HT-29 (cell line): Measurements from ENCODE around the gene CCSER1. TPM values are rescaled to one million over a fixed set of nuclear protein-coding genes. Genes with fewer than 3 reads are reported as not detected.

Experiments used
- DNase-seq: peaks from one replicate; pipeline ENCODE4 v3.0.0-alpha.2; 2015; ENCODE audit warnings: low spot score
- total RNA-seq: library from RNA; depleted of rRNA; stranded (reverse); fragments of >200 nt; shearing (Covaris generic); gene quantifications from 2 replicates; pipeline ENCODE4 v1.2.3, GENCODE V29; 2014

CCSER1 gene
- total RNA-seq, 1 experiment from 2014 or later = 12.3 TPM

GRCh38 chr4:90545380-90545779, 418.2 kb downstream of the CCSER1 start:
- no peak for DNase-seq

DNA sequence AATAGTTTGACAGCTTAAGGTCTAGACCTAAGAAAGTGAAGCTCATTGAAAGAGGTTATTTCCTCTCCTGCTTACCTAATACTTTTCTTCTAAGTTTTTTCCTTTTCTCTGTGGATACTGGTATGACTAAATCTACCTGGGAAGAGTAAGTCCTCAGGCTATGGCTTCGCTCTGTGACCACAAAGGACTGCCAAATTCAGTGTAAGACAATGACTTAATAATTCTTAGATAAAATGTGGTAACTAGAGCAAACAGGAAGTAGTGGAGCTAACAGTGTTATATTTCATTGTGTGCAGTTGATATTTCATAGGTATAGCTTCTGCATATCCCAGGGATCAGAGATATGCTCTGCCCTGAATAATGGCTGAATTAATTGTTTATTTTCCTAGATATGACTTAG, 418.9 kb downstream of the CCSER1 start:
- no peak for DNase-seq

- DNase-seq = no peak
These were observed 443.4 kb downstream of the CCSER1 start for GRCh38 chr4:90570615-90571014.

- no peak for DNase-seq
These were observed 445.8 kb downstream of the CCSER1 start for GRCh38 chr4:90572996-90573395.

DNA sequence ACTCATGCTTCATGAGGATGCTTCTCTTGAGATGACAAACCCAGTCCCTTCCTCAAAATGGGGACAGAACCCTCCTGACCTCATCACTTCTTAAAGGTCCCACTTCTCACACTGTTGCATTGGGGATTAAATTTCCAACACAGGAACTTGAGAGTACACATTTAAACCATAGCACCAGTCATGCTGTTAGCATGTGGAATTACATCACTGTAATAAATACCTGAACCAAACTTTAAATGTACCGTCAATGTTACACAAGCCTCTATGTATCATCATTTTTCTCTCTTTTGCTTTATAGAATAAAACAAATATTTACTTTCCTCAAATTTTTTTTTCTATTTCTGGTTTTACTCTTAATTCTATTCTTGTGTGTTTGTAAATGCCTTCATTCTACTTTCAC, 448.2 kb downstream of the CCSER1 start:
- no peak for DNase-seq

- no peak for DNase-seq
These were observed 453.1 kb downstream of the CCSER1 start for GRCh38 chr4:90580326-90580725.

- no peak for DNase-seq
These were observed 454.9 kb downstream of the CCSER1 start for GRCh38 chr4:90582087-90582486.

DNA sequence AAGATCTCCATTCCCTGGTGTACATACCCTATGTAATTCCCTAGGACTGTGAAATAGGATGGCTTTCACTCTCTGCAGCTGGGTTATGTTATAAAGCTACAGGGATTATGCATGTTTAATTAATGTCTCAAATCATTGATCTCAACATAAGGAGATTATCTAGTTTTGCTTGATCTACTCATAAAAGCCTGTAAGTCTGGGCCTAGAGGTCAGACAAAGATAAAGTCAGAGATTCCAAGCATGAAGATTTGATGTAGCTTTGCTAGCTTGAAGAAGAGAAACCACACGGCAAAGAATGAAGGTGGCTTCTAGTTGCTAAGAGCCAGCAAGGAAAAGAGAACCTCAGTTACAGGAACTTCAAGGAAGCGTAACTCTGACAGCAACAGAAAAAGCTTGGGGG, 456.9 kb downstream of the CCSER1 start:
- no peak for DNase-seq

GRCh38 chr4:90585961-90586360, 458.8 kb downstream of the CCSER1 start:
- DNase-seq = no peak

DNA sequence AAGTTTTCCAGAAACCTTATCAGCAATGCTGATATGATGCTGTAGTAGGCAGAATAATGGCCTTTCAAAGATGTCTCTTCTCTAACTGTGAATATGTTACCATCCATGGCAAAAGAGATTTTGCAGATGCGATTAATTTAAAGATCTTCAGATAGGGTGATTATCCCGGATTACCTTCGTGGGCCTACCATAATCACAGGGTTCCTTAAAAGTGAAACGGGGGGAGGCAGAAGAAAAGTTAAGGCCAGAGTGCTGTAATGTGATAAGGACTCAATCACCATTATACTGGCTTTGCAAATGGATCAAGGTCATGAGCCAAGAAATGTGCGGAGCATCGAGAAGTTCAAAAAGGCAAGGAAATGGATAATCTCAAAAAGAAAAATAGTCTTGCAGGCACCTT, 459.6 kb downstream of the CCSER1 start:
- DNase-seq = no peak

- DNase-seq = no peak
These were observed 470.7 kb downstream of the CCSER1 start for GRCh38 chr4:90597927-90598326.

DNA sequence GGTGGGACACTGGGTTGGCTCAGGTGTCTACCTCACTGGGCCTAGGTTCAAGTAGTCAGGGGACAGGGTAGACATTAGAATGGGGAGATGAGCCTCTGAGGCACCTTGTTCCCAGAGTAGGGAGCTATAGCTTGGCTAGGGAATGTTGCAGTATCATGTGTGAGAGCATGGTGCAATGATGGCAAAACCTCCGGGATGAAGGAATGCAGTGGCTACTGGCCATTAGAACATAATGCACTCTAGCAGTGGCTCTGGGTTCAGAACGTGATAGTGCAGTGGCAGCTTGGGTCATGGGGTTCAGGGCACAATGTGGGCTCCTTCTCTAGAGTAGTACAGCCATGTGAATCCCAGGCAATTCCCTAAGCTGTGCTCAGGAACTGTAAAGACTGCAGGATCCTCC, 471.5 kb downstream of the CCSER1 start:
- DNase-seq = no peak

DNA sequence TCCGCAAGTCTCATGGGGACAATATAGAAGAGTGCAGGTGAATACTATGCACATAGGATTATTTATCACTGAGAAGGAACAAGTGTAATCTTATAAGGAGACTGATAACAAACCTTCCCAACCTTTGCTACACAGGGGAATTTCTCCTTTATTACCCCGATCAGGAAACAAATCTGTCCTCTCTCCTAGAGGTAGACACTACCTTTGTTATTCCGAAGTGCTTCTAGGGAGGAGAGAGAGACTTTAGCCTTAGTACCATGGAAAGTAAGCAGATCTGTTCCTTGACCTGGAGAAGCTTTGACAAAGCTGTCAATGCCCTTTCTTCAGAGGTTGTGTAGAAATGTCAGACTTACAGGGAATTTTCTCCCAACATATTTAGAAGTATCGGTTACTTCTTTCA, 475.5 kb downstream of the CCSER1 start:
- DNase-seq = no peak

GRCh38 chr4:90603540-90603939, 476.3 kb downstream of the CCSER1 start:
- DNase-seq = no peak

DNA sequence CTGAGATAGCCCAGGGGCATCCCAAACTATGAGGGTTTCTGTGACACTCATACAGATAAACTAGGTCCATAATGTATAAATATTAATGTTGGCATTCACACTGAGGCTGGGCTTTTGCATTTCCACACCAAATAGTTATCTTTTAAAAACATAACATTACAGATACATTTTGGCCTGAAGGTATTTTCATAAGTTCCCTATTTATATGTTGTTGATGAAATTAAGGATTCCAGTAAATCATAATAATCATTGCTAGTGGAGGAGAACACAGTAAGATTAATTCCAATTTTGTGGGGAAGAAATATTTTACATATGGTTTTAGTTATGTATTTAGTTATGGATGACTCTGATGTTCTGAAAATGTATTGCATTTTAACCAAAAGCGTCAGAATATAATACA, 479.6 kb downstream of the CCSER1 start:
- DNase-seq = no peak

DNA sequence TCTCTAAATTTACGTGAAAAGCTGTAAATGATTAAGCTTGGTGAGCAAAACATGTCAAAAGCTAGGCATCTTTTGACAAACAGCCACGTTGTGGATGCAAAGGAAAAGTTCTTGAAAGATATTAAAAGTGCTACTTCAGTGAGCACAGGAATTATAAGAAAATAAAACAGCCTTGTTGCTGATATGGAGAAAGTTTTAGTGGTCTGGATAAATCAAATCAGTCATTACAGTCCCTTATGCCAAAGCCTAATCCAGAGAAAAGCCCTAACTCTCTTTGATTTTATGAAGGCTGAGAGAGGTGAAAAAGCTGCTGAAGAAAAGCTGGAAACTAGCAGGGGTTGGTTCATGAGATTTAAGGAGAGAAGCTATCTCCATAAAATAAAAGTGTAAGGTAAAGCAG, 487.2 kb downstream of the CCSER1 start:
- no peak for DNase-seq

DNA sequence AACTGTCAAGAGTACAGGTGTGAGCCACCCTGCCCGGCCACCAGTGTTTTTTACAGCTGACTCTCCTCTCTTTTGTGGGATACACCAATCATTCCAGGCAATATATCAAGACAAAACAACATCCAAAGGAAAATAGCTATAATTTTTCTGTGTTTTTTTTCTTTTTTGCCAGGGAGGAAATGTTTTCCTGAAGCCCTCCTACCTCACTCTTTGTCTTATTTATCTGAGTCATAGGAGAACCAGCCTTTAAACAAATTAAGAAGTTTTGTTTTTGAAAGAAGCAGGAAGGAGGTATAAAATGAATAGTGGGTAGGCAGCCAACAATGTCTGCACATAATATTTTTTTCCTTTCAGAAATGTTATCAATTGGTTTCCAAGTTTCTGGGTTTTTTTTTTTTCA, 493.9 kb downstream of the CCSER1 start:
- no peak for DNase-seq

GRCh38 chr4:90624781-90625180, 497.6 kb downstream of the CCSER1 start:
- no peak for DNase-seq

DNA sequence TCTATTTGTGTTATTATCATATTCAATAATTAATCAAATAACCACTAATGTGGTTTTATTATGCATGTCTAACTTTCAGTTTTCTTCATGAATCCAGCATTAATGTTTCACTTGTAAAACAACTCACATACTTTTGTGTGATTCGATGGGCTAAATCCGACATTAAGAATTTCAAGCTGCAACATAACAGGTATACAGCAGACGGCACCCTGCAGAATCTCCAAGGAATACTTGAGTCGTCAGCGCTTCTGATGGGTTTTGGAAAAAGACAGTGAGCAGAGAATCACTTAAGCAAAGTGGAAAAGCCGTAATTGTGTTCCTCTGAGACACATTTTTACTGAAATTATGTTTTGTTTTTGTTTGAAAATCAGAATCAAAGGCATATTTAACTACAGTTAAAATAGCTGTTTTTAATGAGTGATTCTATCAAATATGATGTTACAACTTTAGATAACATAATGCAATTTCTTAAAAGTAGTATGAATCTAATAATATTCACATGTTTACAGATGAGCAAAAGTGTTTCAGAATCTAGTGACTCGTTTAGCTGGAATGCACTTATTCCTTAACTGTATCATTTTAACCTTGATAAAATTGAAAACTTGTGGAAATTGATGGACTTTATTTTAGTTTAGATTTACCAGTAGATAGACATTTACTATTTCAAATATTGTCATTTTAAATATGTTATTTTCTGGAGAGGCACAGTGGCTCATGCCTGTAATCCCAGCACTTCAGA, 514.8 kb downstream of the CCSER1 start:
- DNase-seq = no peak

- no peak for DNase-seq
These were observed 516.0 kb downstream of the CCSER1 start for GRCh38 chr4:90643156-90643555.

DNA sequence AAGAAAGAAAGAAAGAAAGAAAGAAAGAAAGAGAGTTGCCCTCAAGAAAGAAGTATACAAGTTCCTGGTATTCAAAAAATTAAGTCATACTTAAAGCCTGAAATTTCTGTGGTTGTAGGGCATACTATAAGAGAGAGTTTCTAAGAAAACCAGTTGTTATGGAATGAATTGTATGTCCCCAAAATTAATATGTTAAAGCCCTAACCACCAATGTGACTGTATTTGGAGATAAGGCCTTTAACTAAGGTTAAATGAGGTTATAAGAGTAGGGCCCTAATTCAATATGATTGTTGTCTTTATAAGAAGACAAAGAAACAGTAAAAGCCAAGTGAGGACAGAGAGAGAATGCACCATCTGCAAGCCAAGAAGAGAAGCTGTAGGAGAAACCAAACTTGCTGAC, 521.1 kb downstream of the CCSER1 start:
- DNase-seq = no peak

DNA sequence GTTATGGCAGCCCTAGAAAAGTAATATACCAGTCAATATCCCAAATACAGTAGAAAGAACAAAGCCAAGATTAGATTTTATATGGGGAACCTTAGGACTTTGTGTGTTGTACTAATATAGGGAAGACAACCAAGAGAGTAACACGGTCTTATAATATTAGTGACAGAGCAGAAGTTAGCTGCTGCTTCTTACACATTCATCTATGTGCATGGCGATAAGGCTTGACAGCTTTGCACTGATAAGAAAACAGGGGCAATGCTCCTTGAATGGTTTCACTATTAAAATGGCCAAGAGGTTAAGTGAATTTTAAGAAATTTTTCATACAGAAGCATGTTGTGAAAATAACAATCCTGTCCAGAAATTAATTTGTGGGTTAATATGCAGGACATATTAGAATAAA, 521.6 kb downstream of the CCSER1 start:
- no peak for DNase-seq

- no peak for DNase-seq
These were observed 533.5 kb downstream of the CCSER1 start for GRCh38 chr4:90660672-90661071.

DNA sequence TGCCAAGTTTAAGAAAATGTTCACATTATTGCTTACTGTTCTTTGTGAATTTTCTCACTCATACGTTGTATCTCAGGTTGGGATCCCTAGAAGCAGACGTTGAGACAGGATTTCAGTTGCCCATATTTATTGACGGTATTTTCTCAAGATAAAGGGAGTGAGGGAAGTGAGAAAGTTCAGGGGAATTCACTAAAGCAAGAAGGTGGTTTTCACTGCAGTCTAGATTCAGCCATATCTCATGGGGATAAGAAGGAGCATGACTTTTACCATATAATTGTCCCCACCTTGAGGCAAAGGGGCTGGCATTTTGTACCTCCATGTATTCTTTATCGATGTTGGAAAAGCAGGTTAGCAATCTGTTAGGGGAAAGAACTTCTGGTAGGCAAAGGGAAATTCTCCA, 543.0 kb downstream of the CCSER1 start:
- no peak for DNase-seq
